GM19455 (cell line): ENCODE data around the gene AGBL3.
"Not testable (repeated sequence)": the region's sequence is repeated elsewhere in the genome, so short reads cannot be mapped to it uniquely, and the experiment has no call there.

ENCODE experiments used
- ATAC-seq: cut with Tn5 transposase; IDR thresholded peaks from one replicate; pipeline ENCODE4 v1.9.1; 2021; ENCODE audit not compliant: unreplicated experiment

Gene AGBL3

GRCh38 chr7:135166338-135166990 is 180.2 kb downstream of the AGBL3 start:
- ATAC-seq, result no peak

GRCh38 chr7:135167365-135167917 is 181.1 kb downstream of the AGBL3 start:
- ATAC-seq, result no peak

- ATAC-seq, result no peak
Observed at GRCh38 chr7:135168001-135168400, 181.7 kb downstream of the AGBL3 start.

- no peak for ATAC-seq
Observed at GRCh38 chr7:135168489-135169140, 182.3 kb downstream of the AGBL3 start.

- peak; percentile 44 for ATAC-seq
Observed at GRCh38 chr7:135169141-135169963, 183.0 kb downstream of the AGBL3 start.

- ATAC-seq, result peak; percentile 13
Observed at GRCh38 chr7:135169964-135170273, 183.6 kb downstream of the AGBL3 start.

GRCh38 chr7:135170274-135170997 is 184.1 kb downstream of the AGBL3 start, which contains the start of gene CYREN:
Gene CYREN, minus strand, starts transcription at chr7:135170707. Its CDS starts 1,785 bp downstream, at chr7:135168922.
- ATAC-seq, result peak; percentile 75

- peak; percentile 32 for ATAC-seq
Observed at GRCh38 chr7:135170998-135171481, 184.7 kb downstream of the AGBL3 start.

- not testable (repeated sequence) for ATAC-seq
Observed at GRCh38 chr7:135171581-135172291, 185.4 kb downstream of the AGBL3 start.

- not testable (repeated sequence) for ATAC-seq
Observed at GRCh38 chr7:135173916-135174315, 187.6 kb downstream of the AGBL3 start.

- ATAC-seq, result no peak
Observed at GRCh38 chr7:135174941-135175340, 188.6 kb downstream of the AGBL3 start.

GRCh38 chr7:135175931-135176330 is 189.6 kb downstream of the AGBL3 start:
- ATAC-seq, result no peak

- no peak for ATAC-seq
Observed at GRCh38 chr7:135177028-135177696, 190.9 kb downstream of the AGBL3 start.

GRCh38 chr7:135178364-135178763 is 192.1 kb downstream of the AGBL3 start:
- ATAC-seq, result no peak

GRCh38 chr7:135179321-135179925 is 193.1 kb downstream of the AGBL3 start:
- ATAC-seq, result no peak

GRCh38 chr7:135180122-135180521 is 193.8 kb downstream of the AGBL3 start:
- no peak for ATAC-seq

GRCh38 chr7:135181261-135181928 is 195.1 kb downstream of the AGBL3 start:
- no peak for ATAC-seq

- ATAC-seq, result no peak
Observed at GRCh38 chr7:135181929-135182678, 195.8 kb downstream of the AGBL3 start.
